Keratinocyte (primary cell): ENCODE data around the gene ESRRB.

Experiments used
- EZH2 ChIP-seq: IDR thresholded peaks from one replicate; pipeline ENCODE4 v1.6.1; 2012; ENCODE audit warnings: inconsistent platforms, mild to moderate bottlenecking, low read length, moderate library complexity
- TF ChIP-seq, protein P1 (sequence below), 3 experiments: IDR thresholded peaks in 1 of 3; conservative IDR thresholded peaks in 1 of 3; optimal IDR thresholded peaks in 1 of 3; 2 replicates in 2 of 3; 3 replicates in 1 of 3; pipeline versions ENCODE3 to v1.5.1; 2011; ENCODE audit warnings: low read length in 3 of 3, mild to moderate bottlenecking in 3 of 3, moderate library complexity in 2 of 3, control low read depth in 1 of 3, inconsistent platforms in 1 of 3; ENCODE audit not compliant: insufficient read depth in 2 of 3; ENCODE audit errors: extremely low read depth in 1 of 3

DNA sequence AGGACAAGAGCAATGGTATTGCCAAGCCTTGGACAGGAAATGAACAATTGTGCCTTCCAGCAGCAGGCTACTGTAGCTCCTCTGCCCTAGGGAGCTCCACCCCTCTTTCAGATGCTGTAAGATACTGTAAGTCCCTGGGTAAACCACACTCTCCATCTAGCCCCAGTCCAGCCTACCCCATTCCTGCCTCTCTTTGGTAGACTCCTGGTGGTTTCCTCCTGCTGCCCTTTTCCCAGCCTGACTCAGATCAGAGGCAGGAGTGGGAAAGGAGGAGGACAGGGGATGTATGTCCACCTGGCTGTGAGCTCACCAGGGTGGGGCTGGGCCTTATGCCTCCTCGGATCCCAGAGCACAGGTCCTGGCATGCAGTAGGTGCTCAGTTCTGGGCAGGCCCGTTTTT lies 174.6 kb downstream of the ESRRB start:
- TF ChIP-seq, protein P1, sequence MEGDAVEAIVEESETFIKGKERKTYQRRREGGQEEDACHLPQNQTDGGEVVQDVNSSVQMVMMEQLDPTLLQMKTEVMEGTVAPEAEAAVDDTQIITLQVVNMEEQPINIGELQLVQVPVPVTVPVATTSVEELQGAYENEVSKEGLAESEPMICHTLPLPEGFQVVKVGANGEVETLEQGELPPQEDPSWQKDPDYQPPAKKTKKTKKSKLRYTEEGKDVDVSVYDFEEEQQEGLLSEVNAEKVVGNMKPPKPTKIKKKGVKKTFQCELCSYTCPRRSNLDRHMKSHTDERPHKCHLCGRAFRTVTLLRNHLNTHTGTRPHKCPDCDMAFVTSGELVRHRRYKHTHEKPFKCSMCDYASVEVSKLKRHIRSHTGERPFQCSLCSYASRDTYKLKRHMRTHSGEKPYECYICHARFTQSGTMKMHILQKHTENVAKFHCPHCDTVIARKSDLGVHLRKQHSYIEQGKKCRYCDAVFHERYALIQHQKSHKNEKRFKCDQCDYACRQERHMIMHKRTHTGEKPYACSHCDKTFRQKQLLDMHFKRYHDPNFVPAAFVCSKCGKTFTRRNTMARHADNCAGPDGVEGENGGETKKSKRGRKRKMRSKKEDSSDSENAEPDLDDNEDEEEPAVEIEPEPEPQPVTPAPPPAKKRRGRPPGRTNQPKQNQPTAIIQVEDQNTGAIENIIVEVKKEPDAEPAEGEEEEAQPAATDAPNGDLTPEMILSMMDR (optimal IDR thresholded peaks at IDR 0.05 in 1 of 3, IDR thresholded peaks at IDR 0.05 in 1 of 3, conservative IDR thresholded peaks at IDR 0.05 in 1 of 3; ENCODE audit: extremely low read depth in 1 of 3, insufficient read depth in 2 of 3, low read length in 3 of 3) = no peak
- no peak for TF ChIP-seq EZH2
